Measurements from ENCODE around the gene TNFSF8. TPM values are rescaled to one million over a fixed set of nuclear protein-coding genes. Genes with fewer than 3 reads are reported as not detected.

Gene TNFSF8
- total RNA-seq, 1 experiment from 2014 or later = 0.15 TPM

- no TSS peak for BruUV-seq (replicated peaks)
- TF ChIP-seq TCF7L2 (IDR thresholded peaks at IDR 0.05; ENCODE audit: low read depth, low read length) (no peak), POLR2AphosphoS5 (IDR thresholded peaks at IDR 0.05; ENCODE audit: low read depth, low read length) (no peak), REST (IDR thresholded peaks at IDR 0.05; ENCODE audit: insufficient read depth in 1 of 2, low read depth in 2 of 2, low read length in 1 of 2) (no peak)
- DNase-seq (ENCODE audit: low read depth, low spot score) = no peak
- no peak overlapping the region for H3K4me3 ChIP-seq (ENCODE audit: low read depth in 2 of 2, low read length in 2 of 2)
- no peaks in the 10 kb centered on the region for H3K4me1 ChIP-seq (ENCODE audit: control insufficient read depth, insufficient read depth, low read length)
- ChIA-PET POLR2A (no interaction called here), CTCF (interaction anchor here (0.7 kb wide), 1 partner anchor 147 kb away, joined by 6 read pairs; no protein-coding TSS in a partner anchor)
- no peaks in the 10 kb centered on the region for H3K27me3 ChIP-seq (ENCODE audit: control insufficient read depth, insufficient read depth, low read length)
- intact Hi-C loops (cut with micrococcal nuclease; ENCODE audit: unreplicated experiment) = no loop called here
- no peak for ATAC-seq
- in situ Hi-C loops (cut with HindIII; ENCODE audit: low pct_unique_long_range_greater_than_20kb, low sequenced_read_pairs) = no loop called here
- no peaks in the 10 kb centered on the region for H3K9me3 ChIP-seq (ENCODE audit: control insufficient read depth, insufficient read depth, low read depth, low read length)
- H3K36me3 ChIP-seq (ENCODE audit: control insufficient read depth, insufficient read depth, low read length) = no peaks in the 10 kb centered on the region
- H3K27ac ChIP-seq (ENCODE audit: low read length) = no peak overlapping the region
Measured at GRCh38 chr9:114854736-114855355, 75.5 kb downstream of the TNFSF8 start.

DNA sequence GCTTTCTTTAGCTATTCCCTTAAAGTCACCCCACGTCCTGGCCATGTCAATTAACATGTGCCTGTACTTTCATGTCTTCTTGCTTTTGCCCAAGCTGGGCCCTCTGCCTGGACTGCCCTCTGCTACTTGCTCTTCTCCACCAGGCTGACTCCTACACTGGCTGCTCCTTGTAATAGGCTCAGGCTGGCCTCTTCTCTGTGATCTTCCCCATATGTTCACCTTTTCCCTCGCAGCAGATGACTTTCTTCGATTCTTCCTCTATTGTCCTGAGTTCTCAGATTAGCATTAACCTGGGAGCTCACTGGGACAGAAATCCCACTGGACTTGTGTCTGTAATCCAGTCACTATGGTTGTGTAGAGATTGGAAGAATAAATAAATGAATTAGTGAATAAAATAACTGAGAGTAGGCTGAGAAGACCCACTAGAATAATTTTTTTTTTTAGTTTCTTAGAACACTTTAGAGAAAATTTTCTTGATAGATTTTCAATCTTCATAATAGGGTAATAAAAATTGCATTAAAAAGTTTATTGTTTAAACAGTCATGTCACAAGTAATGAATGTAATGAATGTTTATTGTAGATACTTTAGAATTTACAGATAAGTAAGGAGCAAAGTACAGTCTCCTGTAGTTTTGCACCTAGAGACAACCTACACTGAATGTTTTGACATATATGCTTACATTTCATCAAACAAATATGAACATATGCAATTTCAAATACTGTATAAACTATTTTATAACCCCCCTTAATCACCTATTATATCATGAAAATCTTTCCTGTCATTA is 77.1 kb downstream of the TNFSF8 start:
- ATAC-seq (no peak), DNase-seq (ENCODE audit: low read depth, low spot score) (no peak)
- Histone ChIP-seq H3K4me3 (ENCODE audit: low read depth in 2 of 2, low read length in 2 of 2) (no peak overlapping the region), H3K4me1 (ENCODE audit: control insufficient read depth, insufficient read depth, low read length) (no peaks in the 10 kb centered on the region), H3K27ac (ENCODE audit: low read length) (no peak overlapping the region), H3K36me3 (ENCODE audit: control insufficient read depth, insufficient read depth, low read length) (no peaks in the 10 kb centered on the region), H3K9me3 (ENCODE audit: control insufficient read depth, insufficient read depth, low read depth, low read length) (no peaks in the 10 kb centered on the region), H3K27me3 (ENCODE audit: control insufficient read depth, insufficient read depth, low read length) (no peaks in the 10 kb centered on the region)
- BruUV-seq (replicated peaks) = no TSS peak
- in situ Hi-C loops (cut with HindIII; ENCODE audit: low pct_unique_long_range_greater_than_20kb, low sequenced_read_pairs) = no loop called here
- TF ChIP-seq, protein P1, sequence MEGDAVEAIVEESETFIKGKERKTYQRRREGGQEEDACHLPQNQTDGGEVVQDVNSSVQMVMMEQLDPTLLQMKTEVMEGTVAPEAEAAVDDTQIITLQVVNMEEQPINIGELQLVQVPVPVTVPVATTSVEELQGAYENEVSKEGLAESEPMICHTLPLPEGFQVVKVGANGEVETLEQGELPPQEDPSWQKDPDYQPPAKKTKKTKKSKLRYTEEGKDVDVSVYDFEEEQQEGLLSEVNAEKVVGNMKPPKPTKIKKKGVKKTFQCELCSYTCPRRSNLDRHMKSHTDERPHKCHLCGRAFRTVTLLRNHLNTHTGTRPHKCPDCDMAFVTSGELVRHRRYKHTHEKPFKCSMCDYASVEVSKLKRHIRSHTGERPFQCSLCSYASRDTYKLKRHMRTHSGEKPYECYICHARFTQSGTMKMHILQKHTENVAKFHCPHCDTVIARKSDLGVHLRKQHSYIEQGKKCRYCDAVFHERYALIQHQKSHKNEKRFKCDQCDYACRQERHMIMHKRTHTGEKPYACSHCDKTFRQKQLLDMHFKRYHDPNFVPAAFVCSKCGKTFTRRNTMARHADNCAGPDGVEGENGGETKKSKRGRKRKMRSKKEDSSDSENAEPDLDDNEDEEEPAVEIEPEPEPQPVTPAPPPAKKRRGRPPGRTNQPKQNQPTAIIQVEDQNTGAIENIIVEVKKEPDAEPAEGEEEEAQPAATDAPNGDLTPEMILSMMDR (IDR thresholded peaks at IDR 0.05) = no peak
- TF ChIP-seq TCF7L2 (IDR thresholded peaks at IDR 0.05; ENCODE audit: low read depth, low read length) (no peak), REST (IDR thresholded peaks at IDR 0.05; ENCODE audit: insufficient read depth in 1 of 2, low read depth in 2 of 2, low read length in 1 of 2) (no peak), POLR2AphosphoS5 (IDR thresholded peaks at IDR 0.05; ENCODE audit: low read depth, low read length) (no peak), SIN3A (IDR thresholded peaks at IDR 0.05; ENCODE audit: borderline replicate concordance, insufficient read depth, low read depth, low read length) (no peak)
- intact Hi-C loops (cut with micrococcal nuclease; ENCODE audit: unreplicated experiment) = no loop called here
- ChIA-PET POLR2A (interaction anchor here (0.6 kb wide), 1 partner anchor 543 kb away, joined by 3 read pairs; no protein-coding TSS in a partner anchor), CTCF (no interaction called here)

All from Panc1 (cell line).